Suprapubic skin (tissue), 4 donors: Measurements from ENCODE around the gene CCDC184. TPM values are rescaled to one million over a fixed set of nuclear protein-coding genes. Genes with fewer than 3 reads are reported as not detected.
A peak's percentile ranks its signal among the peaks of the same experiment; 100 is the strongest.
"Not testable (repeated sequence)": the region's sequence is repeated elsewhere in the genome, so short reads cannot be mapped to it uniquely, and the experiment has no call there.

ENCODE experiments used
- DNase-seq, 2 donors: peaks; one replicate each; pipeline ENCODE4 v3.0.0-alpha.2; 2019; ENCODE audit warnings: low spot score in 2 of 2
- H3K27ac ChIP-seq: fragments of 200-600 bp; sonication (generic); one replicate; pipeline ENCODE4 v1.5.1; 2019
- H3K27me3 ChIP-seq: fragments of 200-600 bp; sonication (generic); one replicate; pipeline ENCODE4 v1.5.1; 2019
- H3K36me3 ChIP-seq: fragments of 200-600 bp; sonication (generic); one replicate; pipeline ENCODE4 v1.5.1; 2019
- H3K4me1 ChIP-seq: fragments of 200-600 bp; sonication (generic); one replicate; pipeline ENCODE4 v1.5.1; 2019
- H3K4me3 ChIP-seq: fragments of 200-600 bp; sonication (generic); one replicate; pipeline ENCODE4 v1.5.1; 2019; ENCODE audit warnings: mild to moderate bottlenecking
- H3K9me3 ChIP-seq: fragments of 200-600 bp; sonication (generic); one replicate; pipeline ENCODE4 v1.5.1; 2019
- CTCF ChIP-seq, 2 donors: fragments of 200-600 bp in 1 of 2; fragments of 450-650 bp in 1 of 2; sonication (generic) in 1 of 2; IDR thresholded peaks; one replicate each; pipeline ENCODE4 v1.5.1; 2016 to 2019; ENCODE audit warnings: antibody characterized with exemption in 2 of 2, mild to moderate bottlenecking in 1 of 2, moderate library complexity in 1 of 2
- EP300 ChIP-seq: sonication (generic); formaldehyde crosslinking; IDR thresholded peaks from one replicate; pipeline ENCODE4 v1.6.1; 2017; ENCODE audit warnings: antibody characterized with exemption
- POLR2A ChIP-seq, 2 donors: fragments of 450-650 bp; IDR thresholded peaks; one replicate each; pipeline ENCODE4 v1.6.1; 2017; ENCODE audit warnings: antibody characterized with exemption in 2 of 2, mild to moderate bottlenecking in 2 of 2, moderate library complexity in 2 of 2
- POLR2AphosphoS5 ChIP-seq, 3 donors: sonication (generic); formaldehyde crosslinking; IDR thresholded peaks; one replicate each; pipeline ENCODE4 v1.6.1; 2017; ENCODE audit warnings: antibody characterized with exemption in 3 of 3
- WGBS: methylation state at CpG from one replicate; pipeline ENCODE4 v1.1.5; 2018; 5-methylcytosine and 5-hydroxymethylcytosine counted together
- total RNA-seq, 4 donors: library from RNA; depleted of rRNA; stranded (reverse); fragments of >200 nt; gene quantifications; one replicate each; pipeline ENCODE4 v1.1.0, GENCODE V29; 2016

The CCDC184 gene
- total RNA-seq, 4 donors from 2014 or later, result 0.19 to 0.83 (median 0.60) TPM

- no peak for TF ChIP-seq POLR2AphosphoS5 (IDR thresholded peaks at IDR 0.05)
- no peak for TF ChIP-seq CTCF (IDR thresholded peaks at IDR 0.05)
- TF ChIP-seq POLR2A (IDR thresholded peaks at IDR 0.05), result no peak
- no peak for TF ChIP-seq EP300
- no peaks in the 10 kb centered on the region for H3K27me3 ChIP-seq
- H3K9me3 ChIP-seq, result no peaks in the 10 kb centered on the region
- no peak overlapping the region for H3K4me3 ChIP-seq
- no peak for DNase-seq
- peaks cover 73% of the 10 kb centered on the region for H3K36me3 ChIP-seq
- WGBS, result 82% methylated on average over 2 of the region's 2 CpGs
- H3K27ac ChIP-seq, result no peak overlapping the region
- H3K4me1 ChIP-seq, result peaks cover 2% of the 10 kb centered on the region
These were observed 32.2 kb upstream of the CCDC184 start for GRCh38 chr12:48151103-48151771.

- WGBS, result 92% methylated on average over 5 of the region's 5 CpGs
- not testable (repeated sequence) for DNase-seq, H3K27me3 ChIP-seq, H3K4me3 ChIP-seq, H3K9me3 ChIP-seq, H3K27ac ChIP-seq
- peaks cover 14% of the 10 kb centered on the region for H3K4me1 ChIP-seq
- peaks cover 37% of the 10 kb centered on the region for H3K36me3 ChIP-seq
These were observed 27.7 kb upstream of the CCDC184 start for GRCh38 chr12:48155786-48156185.

- WGBS, result 23% methylated on average over 8 of the region's 8 CpGs
- Histone ChIP-seq H3K4me1 (peaks cover 14% of the 10 kb centered on the region), H3K9me3 (no peaks in the 10 kb centered on the region), H3K27me3 (no peaks in the 10 kb centered on the region), H3K27ac (peak overlapping the region; percentile 85), H3K4me3 (peak overlapping the region; percentile 94), H3K36me3 (peaks cover 28% of the 10 kb centered on the region)
- TF ChIP-seq POLR2AphosphoS5 (IDR thresholded peaks at IDR 0.05), result no peak
- TF ChIP-seq CTCF (IDR thresholded peaks at IDR 0.05), result no peak
- no peak for TF ChIP-seq EP300
- no peak for DNase-seq
These were observed 26.8 kb upstream of the CCDC184 start for GRCh38 chr12:48156652-48157017.

GRCh38 chr12:48157018-48157888 lies 26.2 kb upstream of the CCDC184 start, which contains the start of gene ASB8:
Gene ASB8 (minus strand): TSS chr12:48157515. CDS start chr12:48153496, 4,019 bp downstream.
- peaks cover 22% of the 10 kb centered on the region for H3K36me3 ChIP-seq
- H3K4me1 ChIP-seq, result peaks cover 14% of the 10 kb centered on the region
- DNase-seq, result peak; percentile 99
- no peaks in the 10 kb centered on the region for H3K27me3 ChIP-seq
- no peaks in the 10 kb centered on the region for H3K9me3 ChIP-seq
- TF ChIP-seq POLR2A (IDR thresholded peaks at IDR 0.05) (peak in 1 of 2 donors; percentile 31), POLR2AphosphoS5 (IDR thresholded peaks at IDR 0.05) (no peak), CTCF (IDR thresholded peaks at IDR 0.05) (peak; percentile 18 to 59), EP300 (no peak)
- peak within 1 kb of the TSS; percentile 94 for H3K4me3 ChIP-seq
- WGBS, result 2% methylated on average over 19 of the region's 56 CpGs
- peak within 1 kb of the TSS; percentile 85 for H3K27ac ChIP-seq

GRCh38 chr12:48157889-48158370 lies 25.5 kb upstream of the CCDC184 start:
- no peaks in the 10 kb centered on the region for H3K9me3 ChIP-seq
- peaks cover 15% of the 10 kb centered on the region for H3K36me3 ChIP-seq
- no peak for DNase-seq
- peak overlapping the region; percentile 85 for H3K27ac ChIP-seq
- 59% methylated on average over 3 of the region's 3 CpGs for WGBS
- peaks cover 14% of the 10 kb centered on the region for H3K4me1 ChIP-seq
- TF ChIP-seq POLR2A (IDR thresholded peaks at IDR 0.05) (no peak), POLR2AphosphoS5 (IDR thresholded peaks at IDR 0.05) (no peak), CTCF (IDR thresholded peaks at IDR 0.05) (no peak)
- peak overlapping the region; percentile 94 for H3K4me3 ChIP-seq
- no peaks in the 10 kb centered on the region for H3K27me3 ChIP-seq
